Skeletal muscle satellite cell (primary cell): ENCODE data around the gene DPP9.
"Not testable (repeated sequence)": the region's sequence is repeated elsewhere in the genome, so short reads cannot be mapped to it uniquely, and the experiment has no call there.

Experiments used
- H3K27me3 ChIP-seq: 2 replicates; pipeline ENCODE4 v1.7.0; 2013; ENCODE audit warnings: low read length; ENCODE audit not compliant: control insufficient read depth, insufficient read depth
- H3K36me3 ChIP-seq: 2 replicates; pipeline ENCODE4 v1.7.0; 2013; ENCODE audit warnings: mild to moderate bottlenecking, control low read depth, low read length; ENCODE audit not compliant: insufficient read depth
- H3K4me1 ChIP-seq: 2 replicates; pipeline ENCODE4 v1.7.0; 2013; ENCODE audit warnings: low read length; ENCODE audit not compliant: control insufficient read depth, insufficient read depth
- H3K4me2 ChIP-seq: 2 replicates; pipeline ENCODE4 v1.7.0; 2013; ENCODE audit warnings: mild to moderate bottlenecking, low read length
- H3K4me3 ChIP-seq: 2 replicates; pipeline ENCODE4 v1.7.0; 2013; ENCODE audit warnings: low read length
- H3K9ac ChIP-seq: 2 replicates; pipeline ENCODE4 v1.7.0; 2013; ENCODE audit warnings: mild to moderate bottlenecking, low read depth, low read length, moderate library complexity
- H3K9me3 ChIP-seq: replicated peaks from 2 replicates; pipeline ENCODE4 v1.7.0; 2013; ENCODE audit warnings: mild to moderate bottlenecking, control low read depth, low read length

DPP9 gene

GRCh38 chr19:4717191-4717965, 6.3 kb downstream of the DPP9 start:
- H3K4me1 ChIP-seq: peaks cover 68% of the 10 kb centered on the region
- no peaks in the 10 kb centered on the region for H3K27me3 ChIP-seq
- H3K36me3 ChIP-seq: peaks cover 69% of the 10 kb centered on the region
- peak overlapping the region; percentile 16 for H3K4me3 ChIP-seq
- H3K9ac ChIP-seq: peak overlapping the region; percentile 54
- H3K9me3 ChIP-seq: no peaks in the 10 kb centered on the region
- peak overlapping the region; percentile 53 for H3K4me2 ChIP-seq

GRCh38 chr19:4715529-4716221, 8.0 kb downstream of the DPP9 start:
- no peak overlapping the region for H3K4me2 ChIP-seq
- peaks cover 78% of the 10 kb centered on the region for H3K36me3 ChIP-seq
- no peaks in the 10 kb centered on the region for H3K27me3 ChIP-seq
- H3K4me3 ChIP-seq: no peak overlapping the region
- no peaks in the 10 kb centered on the region for H3K9me3 ChIP-seq
- H3K9ac ChIP-seq: no peak overlapping the region
- peaks cover 61% of the 10 kb centered on the region for H3K4me1 ChIP-seq

GRCh38 chr19:4715178-4715528, 8.5 kb downstream of the DPP9 start:
- Histone ChIP-seq H3K4me1 (peaks cover 66% of the 10 kb centered on the region), H3K36me3 (peaks cover 78% of the 10 kb centered on the region)
- not testable (repeated sequence) for H3K4me3 ChIP-seq, H3K9ac ChIP-seq, H3K27me3 ChIP-seq, H3K4me2 ChIP-seq, H3K9me3 ChIP-seq

- Histone ChIP-seq H3K4me1 (peaks cover 77% of the 10 kb centered on the region), H3K4me3 (peak overlapping the region; percentile 41), H3K4me2 (peak overlapping the region; percentile 58), H3K36me3 (peaks cover 72% of the 10 kb centered on the region), H3K27me3 (no peaks in the 10 kb centered on the region), H3K9me3 (no peaks in the 10 kb centered on the region), H3K9ac (peak overlapping the region; percentile 63)
Measured at GRCh38 chr19:4714016-4714415, 9.6 kb downstream of the DPP9 start.

GRCh38 chr19:4713384-4713951, 10.2 kb downstream of the DPP9 start:
- H3K4me1 ChIP-seq: peaks cover 79% of the 10 kb centered on the region
- no peaks in the 10 kb centered on the region for H3K27me3 ChIP-seq
- peaks cover 68% of the 10 kb centered on the region for H3K36me3 ChIP-seq
- peak overlapping the region; percentile 63 for H3K9ac ChIP-seq
- no peaks in the 10 kb centered on the region for H3K9me3 ChIP-seq
- H3K4me2 ChIP-seq: peak overlapping the region; percentile 63
- H3K4me3 ChIP-seq: peak overlapping the region; percentile 46

GRCh38 chr19:4712771-4713170, 10.9 kb downstream of the DPP9 start:
- H3K4me3 ChIP-seq: peak overlapping the region; percentile 46
- no peaks in the 10 kb centered on the region for H3K27me3 ChIP-seq
- H3K9ac ChIP-seq: peak overlapping the region; percentile 60
- H3K9me3 ChIP-seq: no peaks in the 10 kb centered on the region
- H3K4me2 ChIP-seq: peak overlapping the region; percentile 63
- H3K36me3 ChIP-seq: peaks cover 64% of the 10 kb centered on the region
- peaks cover 79% of the 10 kb centered on the region for H3K4me1 ChIP-seq

- H3K27me3 ChIP-seq: no peaks in the 10 kb centered on the region
- no peak overlapping the region for H3K4me3 ChIP-seq
- H3K36me3 ChIP-seq: peaks cover 61% of the 10 kb centered on the region
- H3K9me3 ChIP-seq: no peaks in the 10 kb centered on the region
- peaks cover 79% of the 10 kb centered on the region for H3K4me1 ChIP-seq
- no peak overlapping the region for H3K9ac ChIP-seq
- H3K4me2 ChIP-seq: no peak overlapping the region
Measured at GRCh38 chr19:4711211-4711610, 12.4 kb downstream of the DPP9 start.

- Histone ChIP-seq H3K9me3 (no peaks in the 10 kb centered on the region), H3K36me3 (peaks cover 57% of the 10 kb centered on the region), H3K4me1 (peaks cover 82% of the 10 kb centered on the region), H3K9ac (peak overlapping the region; percentile 48), H3K27me3 (no peaks in the 10 kb centered on the region), H3K4me2 (peak overlapping the region; percentile 43), H3K4me3 (peak overlapping the region; percentile 7)
Measured at GRCh38 chr19:4710281-4710600, 13.4 kb downstream of the DPP9 start.

- Histone ChIP-seq H3K4me3 (peak overlapping the region; percentile 7), H3K9ac (peak overlapping the region; percentile 48), H3K9me3 (no peaks in the 10 kb centered on the region), H3K36me3 (peaks cover 56% of the 10 kb centered on the region), H3K4me2 (peak overlapping the region; percentile 43), H3K4me1 (peaks cover 86% of the 10 kb centered on the region), H3K27me3 (no peaks in the 10 kb centered on the region)
Measured at GRCh38 chr19:4709440-4710280, 14.0 kb downstream of the DPP9 start.

GRCh38 chr19:4707956-4708650, 15.5 kb downstream of the DPP9 start:
- H3K4me1 ChIP-seq: peaks cover 78% of the 10 kb centered on the region
- H3K36me3 ChIP-seq: peaks cover 56% of the 10 kb centered on the region
- peak overlapping the region; percentile 24 for H3K4me2 ChIP-seq
- H3K27me3 ChIP-seq: no peaks in the 10 kb centered on the region
- H3K9me3 ChIP-seq: no peaks in the 10 kb centered on the region
- H3K4me3 ChIP-seq: no peak overlapping the region
- peak overlapping the region; percentile 1 for H3K9ac ChIP-seq

GRCh38 chr19:4707322-4707721, 16.3 kb downstream of the DPP9 start:
- peaks cover 56% of the 10 kb centered on the region for H3K36me3 ChIP-seq
- H3K9me3 ChIP-seq: no peaks in the 10 kb centered on the region
- peaks cover 71% of the 10 kb centered on the region for H3K4me1 ChIP-seq
- no peak overlapping the region for H3K4me2 ChIP-seq
- H3K4me3 ChIP-seq: no peak overlapping the region
- no peaks in the 10 kb centered on the region for H3K27me3 ChIP-seq
- H3K9ac ChIP-seq: peak overlapping the region; percentile 1
